Caco-2 (cell line): ENCODE data around the gene PNMT. TPM values are rescaled to one million over a fixed set of nuclear protein-coding genes. Genes with fewer than 3 reads are reported as not detected.

Source experiments
- BruUV-seq: library from RNA; stranded (reverse); fragments of 400-500 nt; replicated peaks from 2 replicates; lab custom pipeline; 2021; lab: Mats Ljungman, UMichigan
- CTCF ChIA-PET: fragments of 300-600 bp; sonication (Branson Sonifier 250); formaldehyde crosslinking; loops from one replicate; lab custom pipeline; 2022; ENCODE audit warnings: antibody characterized with exemption; lab: Charles Lee
- POLR2A ChIA-PET: fragments of 300-600 bp; sonication (Branson Sonifier 250); formaldehyde crosslinking; loops from one replicate; lab custom pipeline; 2022; ENCODE audit warnings: antibody characterized with exemption; lab: Charles Lee
- DNase-seq, 2 experiments: peaks; one replicate each; pipeline versions ENCODE4 v3.0.0 to v3.0.0-alpha.2; 2020 to 2022
- H3K27me3 ChIP-seq: replicated peaks from 2 replicates; pipeline ENCODE4 v1.6.0; 2011; ENCODE audit warnings: low read length; ENCODE audit not compliant: control insufficient read depth, insufficient read depth
- H3K36me3 ChIP-seq: 2 replicates; pipeline ENCODE4 v1.5.1; 2011; ENCODE audit warnings: low read length; ENCODE audit not compliant: control insufficient read depth, insufficient read depth
- H3K4me1 ChIP-seq: fragments of 250-450 bp; sonication (Bioruptor Pico); 2 replicates; pipeline ENCODE4 v1.5.1; 2020; ENCODE audit warnings: mild to moderate bottlenecking
- H3K4me3 ChIP-seq: 2 replicates; pipeline ENCODE4 v1.5.1; 2011; ENCODE audit warnings: low read depth, mild to moderate bottlenecking, control low read depth, low read length
- H3K9me3 ChIP-seq: fragments of 250-450 bp; sonication (Bioruptor Pico); 2 replicates; pipeline ENCODE4 v1.5.1; 2020; ENCODE audit warnings: mild to moderate bottlenecking, moderate library complexity
- H3K27ac Mint-ChIP-seq: one replicate; pipeline ENCODE4 v1.8.0; 2022; ENCODE audit warnings: mixed read lengths; ENCODE audit not compliant: unreplicated experiment
- H3K27me3 Mint-ChIP-seq: one replicate; pipeline ENCODE4 v1.8.0; 2022; ENCODE audit warnings: mixed read lengths; ENCODE audit not compliant: insufficient read depth, unreplicated experiment
- H3K36me3 Mint-ChIP-seq: one replicate; pipeline ENCODE4 v1.8.0; 2022; ENCODE audit warnings: mild to moderate bottlenecking, mixed read lengths; ENCODE audit not compliant: insufficient read depth, unreplicated experiment
- H3K4me1 Mint-ChIP-seq: one replicate; pipeline ENCODE4 v1.8.0; 2022; ENCODE audit warnings: low read depth, mixed read lengths; ENCODE audit not compliant: unreplicated experiment
- H3K4me3 Mint-ChIP-seq: one replicate; pipeline ENCODE4 v1.8.0; 2022; ENCODE audit warnings: mild to moderate bottlenecking, moderate library complexity, mixed read lengths; ENCODE audit not compliant: unreplicated experiment
- H3K9me3 Mint-ChIP-seq: one replicate; pipeline ENCODE4 v1.8.0; 2022; ENCODE audit warnings: mixed read lengths; ENCODE audit not compliant: unreplicated experiment
- intact Hi-C: fragments of 100-400 bp; cut with micrococcal nuclease; formaldehyde crosslinking; loops from one replicate; pipeline ENCODE4 v1.10.0; 2022; ENCODE audit not compliant: unreplicated experiment
- total RNA-seq: library from RNA; stranded (reverse); gene quantifications from 2 replicates; pipeline ENCODE4 v1.2.3, GENCODE V29; 2022
- TF ChIP-seq, protein P1 (sequence below), 2 experiments: fragments of 200-600 bp in 1 of 2; IDR thresholded peaks; 1 replicate in 1 of 2; 2 replicates in 1 of 2; pipeline versions ENCODE4 v1.5.1 to v1.8.0; 2011 to 2022; ENCODE audit warnings: antibody characterized with exemption in 1 of 2, control low read depth in 1 of 2, inconsistent platforms in 1 of 2, low read depth in 1 of 2, low read length in 1 of 2, mild to moderate bottlenecking in 1 of 2, moderate library complexity in 1 of 2; ENCODE audit not compliant: insufficient read depth in 1 of 2, severe bottlenecking in 1 of 2, unreplicated experiment in 1 of 2

PNMT gene
- total RNA-seq, 1 experiment from 2014 or later: not detected

GRCh38 chr17:39641097-39641496 is 27.2 kb upstream of the PNMT start:
- CTCF ChIA-PET: no interaction called here
- H3K27me3 ChIP-seq: no peaks in the 10 kb centered on the region
- intact Hi-C loops: no loop called here
- no peaks in the 10 kb centered on the region for H3K36me3 ChIP-seq
- POLR2A ChIA-PET: no interaction called here
- no peak overlapping the region for H3K4me3 ChIP-seq
- H3K4me1 Mint-ChIP-seq: peaks cover 11% of the 10 kb centered on the region
- no peak overlapping the region for H3K4me3 Mint-ChIP-seq
- no peaks in the 10 kb centered on the region for H3K27me3 Mint-ChIP-seq
- H3K9me3 Mint-ChIP-seq: no peaks in the 10 kb centered on the region
- peaks cover 5% of the 10 kb centered on the region for H3K4me1 ChIP-seq
- TF ChIP-seq, protein P1, sequence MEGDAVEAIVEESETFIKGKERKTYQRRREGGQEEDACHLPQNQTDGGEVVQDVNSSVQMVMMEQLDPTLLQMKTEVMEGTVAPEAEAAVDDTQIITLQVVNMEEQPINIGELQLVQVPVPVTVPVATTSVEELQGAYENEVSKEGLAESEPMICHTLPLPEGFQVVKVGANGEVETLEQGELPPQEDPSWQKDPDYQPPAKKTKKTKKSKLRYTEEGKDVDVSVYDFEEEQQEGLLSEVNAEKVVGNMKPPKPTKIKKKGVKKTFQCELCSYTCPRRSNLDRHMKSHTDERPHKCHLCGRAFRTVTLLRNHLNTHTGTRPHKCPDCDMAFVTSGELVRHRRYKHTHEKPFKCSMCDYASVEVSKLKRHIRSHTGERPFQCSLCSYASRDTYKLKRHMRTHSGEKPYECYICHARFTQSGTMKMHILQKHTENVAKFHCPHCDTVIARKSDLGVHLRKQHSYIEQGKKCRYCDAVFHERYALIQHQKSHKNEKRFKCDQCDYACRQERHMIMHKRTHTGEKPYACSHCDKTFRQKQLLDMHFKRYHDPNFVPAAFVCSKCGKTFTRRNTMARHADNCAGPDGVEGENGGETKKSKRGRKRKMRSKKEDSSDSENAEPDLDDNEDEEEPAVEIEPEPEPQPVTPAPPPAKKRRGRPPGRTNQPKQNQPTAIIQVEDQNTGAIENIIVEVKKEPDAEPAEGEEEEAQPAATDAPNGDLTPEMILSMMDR (IDR thresholded peaks at IDR 0.05; ENCODE audit: insufficient read depth in 1 of 2, low read depth in 1 of 2, low read length in 1 of 2, severe bottlenecking in 1 of 2, unreplicated experiment in 1 of 2): no peak
- BruUV-seq: no TSS peak
- no peaks in the 10 kb centered on the region for H3K36me3 Mint-ChIP-seq
- DNase-seq: no peak
- no peaks in the 10 kb centered on the region for H3K9me3 ChIP-seq
- no peak overlapping the region for H3K27ac Mint-ChIP-seq

- ChIA-PET POLR2A (no interaction called here), CTCF (no interaction called here)
- TF ChIP-seq, protein P1 (IDR thresholded peaks at IDR 0.05; ENCODE audit: insufficient read depth in 1 of 2, low read depth in 1 of 2, low read length in 1 of 2, severe bottlenecking in 1 of 2, unreplicated experiment in 1 of 2): no peak
- Histone ChIP-seq H3K36me3 (no peaks in the 10 kb centered on the region), H3K27me3 (no peaks in the 10 kb centered on the region), H3K9me3 (no peaks in the 10 kb centered on the region), H3K4me1 (no peaks in the 10 kb centered on the region), H3K4me3 (no peak overlapping the region)
- Mint-ChIP-seq H3K9me3 (no peaks in the 10 kb centered on the region), H3K27me3 (no peaks in the 10 kb centered on the region), H3K36me3 (no peaks in the 10 kb centered on the region), H3K4me1 (peaks cover 11% of the 10 kb centered on the region), H3K27ac (no peak overlapping the region), H3K4me3 (no peak overlapping the region)
- intact Hi-C loops: no loop called here
- no peak for DNase-seq
- BruUV-seq: no TSS peak
These were observed 26.4 kb upstream of the PNMT start for GRCh38 chr17:39641883-39642282.

GRCh38 chr17:39642291-39643074 is 25.8 kb upstream of the PNMT start:
- Mint-ChIP-seq H3K36me3 (no peaks in the 10 kb centered on the region), H3K9me3 (no peaks in the 10 kb centered on the region), H3K4me3 (no peak overlapping the region), H3K27me3 (no peaks in the 10 kb centered on the region), H3K4me1 (peaks cover 11% of the 10 kb centered on the region), H3K27ac (no peak overlapping the region)
- no TSS peak for BruUV-seq
- ChIA-PET CTCF (interaction anchor here (1.0 kb wide), 1 partner anchor 14 kb away, joined by 4 read pairs; no protein-coding TSS in a partner anchor), POLR2A (no interaction called here)
- no peaks in the 10 kb centered on the region for H3K4me1 ChIP-seq
- H3K27me3 ChIP-seq: no peaks in the 10 kb centered on the region
- H3K36me3 ChIP-seq: no peaks in the 10 kb centered on the region
- intact Hi-C loops: no loop called here
- TF ChIP-seq, protein P1 (IDR thresholded peaks at IDR 0.05; ENCODE audit: insufficient read depth in 1 of 2, low read depth in 1 of 2, low read length in 1 of 2, severe bottlenecking in 1 of 2, unreplicated experiment in 1 of 2): no peak
- no peak overlapping the region for H3K4me3 ChIP-seq
- DNase-seq: no peak
- H3K9me3 ChIP-seq: no peaks in the 10 kb centered on the region
